Gastrocnemius medialis (tissue), 4 donors: ENCODE results near the gene MYCBP2.

Experiments used
- CTCF ChIP-seq, 5 experiments: fragments of 450-650 bp in 3 of 5; fragments of 200-600 bp in 2 of 5; sonication (generic) in 2 of 5; IDR thresholded peaks in 4 of 5; conservative IDR thresholded peaks in 1 of 5; 1 replicate in 4 of 5; 2 replicates in 1 of 5; pipeline ENCODE4 v1.5.1; 2016 to 2019; ENCODE audit warnings: antibody characterized with exemption in 5 of 5, mild to moderate bottlenecking in 3 of 5, moderate library complexity in 3 of 5
- POLR2A ChIP-seq, 2 donors: fragments of 450-650 bp; IDR thresholded peaks; one replicate each; pipeline ENCODE4 v1.6.1; 2017; ENCODE audit warnings: antibody characterized with exemption in 2 of 2, mild to moderate bottlenecking in 2 of 2, moderate library complexity in 2 of 2

- TF ChIP-seq POLR2A (IDR thresholded peaks at IDR 0.05): no peak
- no peak for TF ChIP-seq CTCF (IDR thresholded peaks at IDR 0.05 in 4 of 5, conservative IDR thresholded peaks at IDR 0.05 in 1 of 5)
These were observed 213.4 kb downstream of the MYCBP2 start for GRCh38 chr13:77113496-77113895.
